Retinal pigment epithelial cell (primary cell): Measurements from ENCODE around the gene BDH1.
"Not testable (repeated sequence)": the region's sequence is repeated elsewhere in the genome, so short reads cannot be mapped to it uniquely, and the experiment has no call there.

Experiments used
- DNase-seq: peaks from one replicate; pipeline ENCODE4 v3.0.0-alpha.2; 2010; ENCODE audit warnings: low read depth
- H3K4me3 ChIP-seq: 2 replicates; pipeline ENCODE4 v1.5.1; 2011; ENCODE audit warnings: mild to moderate bottlenecking, low read length, control low read depth, moderate library complexity
- CTCF ChIP-seq: conservative IDR thresholded peaks from 2 replicates; pipeline ENCODE4 v1.5.1; 2011; ENCODE audit warnings: low read depth, low read length, control low read depth, inconsistent platforms

BDH1 gene

GRCh38 chr3:197522881-197523441, 32.8 kb downstream of the BDH1 start:
- TF ChIP-seq CTCF = no peak
- H3K4me3 ChIP-seq = no peak overlapping the region
- DNase-seq = no peak

GRCh38 chr3:197522183-197522715, 33.5 kb downstream of the BDH1 start:
- no peak overlapping the region for H3K4me3 ChIP-seq
- DNase-seq = no peak
- TF ChIP-seq CTCF = no peak

GRCh38 chr3:197521277-197522182, 34.2 kb downstream of the BDH1 start:
- no peak overlapping the region for H3K4me3 ChIP-seq
- DNase-seq = no peak
- no peak for TF ChIP-seq CTCF

GRCh38 chr3:197520311-197521276, 35.2 kb downstream of the BDH1 start:
- TF ChIP-seq CTCF = no peak
- DNase-seq = no peak
- no peak overlapping the region for H3K4me3 ChIP-seq

GRCh38 chr3:197519801-197520211, 36.0 kb downstream of the BDH1 start:
- no peak overlapping the region for H3K4me3 ChIP-seq
- no peak for TF ChIP-seq CTCF
- DNase-seq = no peak

- no peak for TF ChIP-seq CTCF
- H3K4me3 ChIP-seq = no peak overlapping the region
- no peak for DNase-seq
These were observed 36.8 kb downstream of the BDH1 start for GRCh38 chr3:197518881-197519421.

- not testable (repeated sequence) for DNase-seq, H3K4me3 ChIP-seq
These were observed 37.7 kb downstream of the BDH1 start for GRCh38 chr3:197517922-197518683.

GRCh38 chr3:197516890-197517606, 38.7 kb downstream of the BDH1 start:
- not testable (repeated sequence) for DNase-seq, H3K4me3 ChIP-seq
